Suprapubic skin (tissue), 3 donors: ENCODE measurements around the gene MPLKIP.
"Not testable (repeated sequence)": the region's sequence is repeated elsewhere in the genome, so short reads cannot be mapped to it uniquely, and the experiment has no call there.

Experiments
- EP300 ChIP-seq: sonication (generic); formaldehyde crosslinking; IDR thresholded peaks from one replicate; pipeline ENCODE4 v1.6.1; 2017; ENCODE audit warnings: antibody characterized with exemption
- TF ChIP-seq, protein P1 (sequence below), 2 donors: fragments of 200-600 bp in 1 of 2; fragments of 450-650 bp in 1 of 2; sonication (generic) in 1 of 2; IDR thresholded peaks; one replicate each; pipeline ENCODE4 v1.5.1; 2016 to 2019; ENCODE audit warnings: antibody characterized with exemption in 2 of 2, mild to moderate bottlenecking in 1 of 2, moderate library complexity in 1 of 2

DNA sequence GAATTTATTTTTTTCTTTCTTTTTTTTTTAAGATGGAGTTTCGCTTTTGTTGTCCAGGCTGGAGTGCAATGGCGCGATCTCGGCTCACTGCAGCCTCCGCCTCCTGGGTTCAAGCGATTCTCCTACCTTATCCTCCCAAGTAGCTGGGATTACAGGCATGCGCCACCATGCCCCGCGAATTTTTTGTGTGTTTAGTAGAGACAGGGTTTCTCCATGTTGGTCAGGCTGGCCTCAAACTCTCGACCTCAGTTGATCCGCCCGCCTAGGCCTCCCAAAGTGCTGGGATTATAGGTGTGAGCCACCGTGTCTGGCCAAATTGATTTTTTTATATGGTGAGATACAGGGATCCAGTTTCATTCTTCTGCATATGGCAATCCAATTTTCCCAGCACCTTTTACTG lies 5.5 kb upstream of the MPLKIP start:
- not testable (repeated sequence) for TF ChIP-seq EP300
- TF ChIP-seq, protein P1, sequence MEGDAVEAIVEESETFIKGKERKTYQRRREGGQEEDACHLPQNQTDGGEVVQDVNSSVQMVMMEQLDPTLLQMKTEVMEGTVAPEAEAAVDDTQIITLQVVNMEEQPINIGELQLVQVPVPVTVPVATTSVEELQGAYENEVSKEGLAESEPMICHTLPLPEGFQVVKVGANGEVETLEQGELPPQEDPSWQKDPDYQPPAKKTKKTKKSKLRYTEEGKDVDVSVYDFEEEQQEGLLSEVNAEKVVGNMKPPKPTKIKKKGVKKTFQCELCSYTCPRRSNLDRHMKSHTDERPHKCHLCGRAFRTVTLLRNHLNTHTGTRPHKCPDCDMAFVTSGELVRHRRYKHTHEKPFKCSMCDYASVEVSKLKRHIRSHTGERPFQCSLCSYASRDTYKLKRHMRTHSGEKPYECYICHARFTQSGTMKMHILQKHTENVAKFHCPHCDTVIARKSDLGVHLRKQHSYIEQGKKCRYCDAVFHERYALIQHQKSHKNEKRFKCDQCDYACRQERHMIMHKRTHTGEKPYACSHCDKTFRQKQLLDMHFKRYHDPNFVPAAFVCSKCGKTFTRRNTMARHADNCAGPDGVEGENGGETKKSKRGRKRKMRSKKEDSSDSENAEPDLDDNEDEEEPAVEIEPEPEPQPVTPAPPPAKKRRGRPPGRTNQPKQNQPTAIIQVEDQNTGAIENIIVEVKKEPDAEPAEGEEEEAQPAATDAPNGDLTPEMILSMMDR (IDR thresholded peaks at IDR 0.05) = not testable (repeated sequence)
